Mesenchymal stem cell (in vitro differentiated cells and primary cell): Measurements from ENCODE around the gene TRAPPC14.
A peak's percentile ranks its signal among the peaks of the same experiment; 100 is the strongest.
"Not testable (repeated sequence)": the region's sequence is repeated elsewhere in the genome, so short reads cannot be mapped to it uniquely, and the experiment has no call there.

ENCODE experiments used
- DNase-seq: peaks from one replicate; pipeline ENCODE4 v3.0.0-alpha.2; 2013
- H2AFZ ChIP-seq: one replicate; pipeline ENCODE4 v1.6.1; 2013; ENCODE audit warnings: low read depth, mild to moderate bottlenecking, control low read depth, inconsistent platforms, low read length, moderate library complexity
- H2AK5ac ChIP-seq: 2 replicates; pipeline ENCODE4 v1.6.1; 2013; ENCODE audit warnings: low read length, moderate library complexity, mild to moderate bottlenecking, inconsistent platforms; ENCODE audit not compliant: severe bottlenecking
- H2BK120ac ChIP-seq: one replicate; pipeline ENCODE4 v1.6.1; 2013; ENCODE audit warnings: low read depth, mild to moderate bottlenecking, inconsistent platforms, low read length, moderate library complexity
- H2BK12ac ChIP-seq, 2 experiments: one replicate each; pipeline ENCODE4 v1.6.1; 2013; ENCODE audit warnings: inconsistent platforms in 2 of 2, low read length in 2 of 2, mild to moderate bottlenecking in 2 of 2, moderate library complexity in 2 of 2, control low read depth in 1 of 2
- H2BK15ac ChIP-seq: one replicate; pipeline ENCODE4 v1.6.1; 2013; ENCODE audit warnings: mild to moderate bottlenecking, low read depth, inconsistent platforms; ENCODE audit not compliant: poor library complexity, severe bottlenecking
- H2BK5ac ChIP-seq: 2 replicates; pipeline ENCODE4 v1.6.1; 2013; ENCODE audit warnings: low read depth, mild to moderate bottlenecking, low read length, control low read depth, inconsistent platforms; ENCODE audit not compliant: poor library complexity, severe bottlenecking
- H3K14ac ChIP-seq, 2 experiments: one replicate each; pipeline ENCODE4 v1.6.1; 2013; ENCODE audit warnings: inconsistent platforms in 2 of 2, low read length in 2 of 2, control low read depth in 1 of 2, mild to moderate bottlenecking in 1 of 2, moderate library complexity in 1 of 2
- H3K18ac ChIP-seq, 2 experiments: one replicate each; pipeline ENCODE4 v1.6.1; 2013; ENCODE audit warnings: inconsistent platforms in 2 of 2, low read length in 2 of 2, control low read depth in 1 of 2, low read depth in 1 of 2, mild to moderate bottlenecking in 1 of 2
- H3K23ac ChIP-seq, 2 experiments: one replicate each; pipeline ENCODE4 v1.6.1; 2013; ENCODE audit warnings: inconsistent platforms in 2 of 2, low read length in 2 of 2, mild to moderate bottlenecking in 2 of 2, moderate library complexity in 2 of 2, control low read depth in 1 of 2
- H3K27ac ChIP-seq: 2 replicates; pipeline ENCODE4 v1.5.1; 2013; ENCODE audit warnings: mild to moderate bottlenecking, moderate library complexity, low read length, control low read depth, inconsistent platforms; ENCODE audit not compliant: poor library complexity, severe bottlenecking
- H3K27me3 ChIP-seq, 2 experiments: 2 replicates each; pipeline versions ENCODE4 v1.6.1 to v1.7.0; 2013; ENCODE audit warnings: low read length in 2 of 2, mild to moderate bottlenecking in 2 of 2, moderate library complexity in 2 of 2, control low read depth in 1 of 2, inconsistent platforms in 1 of 2; ENCODE audit not compliant: control insufficient read depth in 1 of 2, insufficient read depth in 1 of 2
- H3K36me3 ChIP-seq, 2 experiments: 2 replicates each; pipeline versions ENCODE4 v1.6.1 to v1.7.0; 2013; ENCODE audit warnings: low read length in 2 of 2, control low read depth in 1 of 2, inconsistent platforms in 1 of 2, low read depth in 1 of 2, mild to moderate bottlenecking in 1 of 2; ENCODE audit not compliant: insufficient read depth in 2 of 2, control insufficient read depth in 1 of 2
- H3K4ac ChIP-seq, 2 experiments: one replicate each; pipeline ENCODE4 v1.6.1; 2013; ENCODE audit warnings: inconsistent platforms in 2 of 2, low read length in 2 of 2, mild to moderate bottlenecking in 2 of 2, moderate library complexity in 2 of 2, control low read depth in 1 of 2, low read depth in 1 of 2
- H3K4me1 ChIP-seq: 2 replicates; pipeline ENCODE4 v1.6.1; 2013; ENCODE audit warnings: low read depth, low read length, control low read depth; ENCODE audit not compliant: control insufficient read depth, insufficient read depth
- H3K4me2 ChIP-seq: 2 replicates; pipeline ENCODE4 v1.6.1; 2013; ENCODE audit warnings: low read length, mild to moderate bottlenecking, inconsistent platforms; ENCODE audit not compliant: poor library complexity, severe bottlenecking
- H3K4me3 ChIP-seq, 2 experiments: 2 replicates each; pipeline versions ENCODE4 v1.5.1 to v1.7.0; 2013; ENCODE audit warnings: low read length in 2 of 2, mild to moderate bottlenecking in 2 of 2, control low read depth in 1 of 2, low read depth in 1 of 2; ENCODE audit not compliant: insufficient read depth in 1 of 2
- H3K79me1 ChIP-seq: replicated peaks from 2 replicates; pipeline ENCODE4 v1.6.1; 2013; ENCODE audit warnings: mild to moderate bottlenecking, control low read depth, low read length, inconsistent platforms; ENCODE audit not compliant: poor library complexity, severe bottlenecking
- H3K9ac ChIP-seq: 2 replicates; pipeline ENCODE4 v1.7.0; 2013; ENCODE audit warnings: mild to moderate bottlenecking, low read length, moderate library complexity
- H3K9me3 ChIP-seq: 2 replicates; pipeline ENCODE4 v1.7.0; 2013; ENCODE audit warnings: mild to moderate bottlenecking, low read length; ENCODE audit not compliant: control insufficient read depth
- H4K8ac ChIP-seq: one replicate; pipeline ENCODE4 v1.6.1; 2013; ENCODE audit warnings: inconsistent platforms, mild to moderate bottlenecking, low read length, moderate library complexity
- H4K91ac ChIP-seq: one replicate; pipeline ENCODE4 v1.6.1; 2013; ENCODE audit warnings: mild to moderate bottlenecking, low read length, inconsistent platforms
- WGBS: methylation state at CpG from one replicate; pipeline ENCODE4 v1.1.7; 2013; ENCODE audit warnings: mixed read lengths; 5-methylcytosine and 5-hydroxymethylcytosine counted together

The TRAPPC14 gene

DNA sequence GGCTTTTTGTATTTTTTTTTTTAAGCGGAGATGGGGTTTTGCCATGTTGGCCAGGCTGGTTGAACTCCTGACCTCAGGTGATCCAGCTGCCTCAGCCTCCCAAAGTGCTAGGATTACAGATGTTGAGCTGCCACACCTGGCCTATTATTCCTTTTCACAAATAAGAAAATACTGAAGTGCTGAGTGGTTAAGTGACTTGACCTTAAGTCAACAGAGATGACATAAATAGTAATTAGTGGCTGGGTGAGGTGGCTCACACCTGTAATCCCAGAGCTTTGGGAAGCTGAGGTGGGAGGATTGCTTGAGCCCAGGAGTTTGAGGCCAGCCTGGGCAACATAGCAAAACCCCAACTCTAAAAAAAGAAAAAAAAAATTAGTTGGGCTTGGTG lies 28.3 kb downstream of the TRAPPC14 start:
- 75% methylated on average over 1 of the region's 1 CpG for WGBS
- not testable (repeated sequence) for H3K14ac ChIP-seq, H4K8ac ChIP-seq, H2BK15ac ChIP-seq, H3K23ac ChIP-seq, H2AFZ ChIP-seq, DNase-seq, H3K4me3 ChIP-seq, H3K4ac ChIP-seq, H2BK12ac ChIP-seq, H4K91ac ChIP-seq, H3K18ac ChIP-seq, H3K27ac ChIP-seq, H3K4me2 ChIP-seq, H2BK120ac ChIP-seq, H2BK5ac ChIP-seq, H3K9me3 ChIP-seq, H2AK5ac ChIP-seq, H3K27me3 ChIP-seq, H3K9ac ChIP-seq, H3K36me3 ChIP-seq
- Histone ChIP-seq H3K79me1 (peaks cover 11% of the 10 kb centered on the region), H3K4me1 (peaks cover 17% of the 10 kb centered on the region)

GRCh38 chr7:100128637-100128963 lies 29.9 kb downstream of the TRAPPC14 start:
- peak overlapping the region in 1 of 2 experiments; percentile 92 for H3K4me3 ChIP-seq
- no peak for DNase-seq

DNA sequence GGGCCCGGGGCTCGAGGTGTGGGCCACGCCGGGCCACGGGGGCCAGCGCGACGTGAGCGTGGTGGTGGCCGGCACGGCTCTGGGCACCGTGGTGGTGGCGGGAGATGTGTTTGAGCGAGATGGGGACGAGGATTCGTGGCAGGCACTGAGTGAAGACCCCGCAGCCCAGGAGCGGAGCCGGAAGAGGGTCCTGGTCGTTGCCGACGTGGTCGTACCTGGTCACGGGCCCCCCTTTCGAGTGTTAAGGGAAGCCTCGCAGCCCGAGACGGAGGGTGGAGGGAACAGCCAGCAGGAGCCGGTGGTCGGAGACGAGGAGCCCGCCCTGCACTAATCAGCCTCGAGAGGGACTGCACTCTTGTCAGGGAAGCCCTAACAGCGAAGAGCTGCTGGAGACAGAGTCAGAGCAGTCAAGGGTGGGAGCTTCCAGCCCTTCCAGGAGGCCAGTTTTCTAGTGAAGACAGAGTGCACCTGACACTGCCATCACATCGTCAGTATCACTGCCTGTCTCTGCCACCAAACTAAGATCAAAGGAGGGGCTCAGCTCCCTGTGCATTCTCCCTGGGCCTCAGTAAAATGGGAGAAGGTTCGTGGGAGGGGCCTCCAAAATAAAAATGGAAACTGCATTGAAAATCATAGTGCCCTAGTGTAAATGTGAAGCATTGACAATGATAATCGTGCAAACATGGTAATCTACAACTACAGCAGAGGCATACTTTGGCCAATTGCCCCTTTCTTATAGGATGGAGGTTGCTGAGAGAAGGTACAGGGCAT lies 30.5 kb downstream of the TRAPPC14 start:
- peaks cover 9 to 19% of the 10 kb centered on the region in 2 experiments for H3K36me3 ChIP-seq
- peak overlapping the region; percentile 97 for H2BK120ac ChIP-seq
- WGBS, result 5% methylated on average over 36 of the region's 37 CpGs
- peak overlapping the region; percentile 97 to 99 for H3K18ac ChIP-seq
- H3K4me3 ChIP-seq, result peak overlapping the region; percentile 92 to 93
- H4K8ac ChIP-seq, result peak overlapping the region; percentile 99
- H3K9me3 ChIP-seq, result no peaks in the 10 kb centered on the region
- DNase-seq, result peak; percentile 60
- peak overlapping the region; percentile 79 for H2AFZ ChIP-seq
- peaks cover 14% of the 10 kb centered on the region for H3K79me1 ChIP-seq
- H2BK5ac ChIP-seq, result no peak overlapping the region
- peak overlapping the region; percentile 86 for H3K4me2 ChIP-seq
- peak overlapping the region; percentile 95 for H2BK15ac ChIP-seq
- H3K27ac ChIP-seq, result no peak overlapping the region
- peak overlapping the region; percentile 74 to 84 for H2BK12ac ChIP-seq
- peak overlapping the region; percentile 96 for H4K91ac ChIP-seq
- H3K4me1 ChIP-seq, result peaks cover 17% of the 10 kb centered on the region
- peak overlapping the region; percentile 98 for H3K9ac ChIP-seq
- H2AK5ac ChIP-seq, result no peak overlapping the region
- H3K4ac ChIP-seq, result peak overlapping the region; percentile 97 to 99
- no peak overlapping the region for H3K23ac ChIP-seq
- H3K14ac ChIP-seq, result peak overlapping the region in 1 of 2 experiments; percentile 100
- H3K27me3 ChIP-seq, result no peaks in the 10 kb centered on the region

More at GRCh38 chr7:100128637-100128963, 29.9 kb downstream of the TRAPPC14 start:
- Histone ChIP-seq H4K8ac (no peak overlapping the region), H3K4me2 (no peak overlapping the region), H2BK5ac (no peak overlapping the region), H3K27ac (no peak overlapping the region), H2AK5ac (no peak overlapping the region), H3K14ac (no peak overlapping the region), H3K36me3 (peaks cover 7 to 19% of the 10 kb centered on the region in 2 experiments), H3K27me3 (no peaks in the 10 kb centered on the region), H3K9me3 (no peaks in the 10 kb centered on the region), H3K4ac (no peak overlapping the region), H2BK15ac (no peak overlapping the region), H2BK120ac (no peak overlapping the region), H3K23ac (no peak overlapping the region), H3K79me1 (peaks cover 14% of the 10 kb centered on the region), H2AFZ (no peak overlapping the region), H3K9ac (peak overlapping the region; percentile 98), H4K91ac (no peak overlapping the region), H2BK12ac (no peak overlapping the region), H3K4me1 (peaks cover 17% of the 10 kb centered on the region), H3K18ac (no peak overlapping the region)
- WGBS, result 89% methylated on average over 1 of the region's 1 CpG

- Histone ChIP-seq H4K8ac (peak within 1 kb of the TSS; percentile 99), H3K9me3 (no peaks in the 10 kb centered on the region), H2BK5ac (peak within 1 kb of the TSS; percentile 89), H3K4ac (peak within 1 kb of the TSS; percentile 97 to 99), H2BK120ac (peak within 1 kb of the TSS; percentile 97), H3K4me2 (peak within 1 kb of the TSS; percentile 86), H3K27me3 (no peaks in the 10 kb centered on the region), H3K79me1 (peaks cover 20% of the 10 kb centered on the region), H2BK12ac (peak within 1 kb of the TSS; percentile 80 to 84), H3K27ac (peak within 1 kb of the TSS; percentile 98), H2AK5ac (no peak within 1 kb of the TSS), H2AFZ (peak within 1 kb of the TSS; percentile 79), H3K23ac (peak within 1 kb of the TSS; percentile 81 to 97), H4K91ac (peak within 1 kb of the TSS; percentile 96), H3K9ac (peak within 1 kb of the TSS; percentile 98), H3K4me1 (peaks cover 17% of the 10 kb centered on the region), H3K4me3 (peak within 1 kb of the TSS; percentile 92 to 93), H3K36me3 (peaks cover 16 to 26% of the 10 kb centered on the region in 2 experiments), H2BK15ac (peak within 1 kb of the TSS; percentile 95), H3K18ac (peak within 1 kb of the TSS; percentile 97 to 99), H3K14ac (peak within 1 kb of the TSS in 1 of 2 experiments; percentile 100)
- DNase-seq, result peak; percentile 95
- under 1% methylated on average over 74 of the region's 85 CpGs for WGBS
Observed at GRCh38 chr7:100126931-100127865, 31.3 kb downstream of the TRAPPC14 start, which contains the start of gene MBLAC1. MBLAC1 (plus strand) TSS chr7:100126967; CDS start chr7:100127396, 429 bp downstream.
